H1 (cell line): Measurements from ENCODE around the gene NDUFA12. TPM values are rescaled to one million over a fixed set of nuclear protein-coding genes. Genes with fewer than 3 reads are reported as not detected.

Experiments used
- GTF2F1 ChIP-seq: IDR thresholded peaks from 2 replicates; pipeline ENCODE4 v1.6.1; 2012; ENCODE audit warnings: low read depth, low read length, improper control_type of control experiment, borderline replicate concordance
- KDM1A ChIP-seq: fragments of 200-600, 300-600 bp; sonication (generic); IDR thresholded peaks from 2 replicates; pipeline ENCODE4 v1.7.1; 2016; ENCODE audit warnings: mild to moderate bottlenecking, low read length, borderline replicate concordance
- TCF12 ChIP-seq: IDR thresholded peaks from 2 replicates; pipeline ENCODE4 v1.6.1; 2011; ENCODE audit warnings: low read depth, mild to moderate bottlenecking, low read length
- polyA plus RNA-seq, 7 experiments: library from polyadenylated mRNA; depleted of rRNA in 3 of 7; stranded (reverse) in 5 of 7; unstranded in 2 of 7; fragments of >200 nt in 5 of 7; fragments of 200-250 nt in 2 of 7; gene quantifications; 1 replicate in 5 of 7; 2 replicates in 1 of 7; 4 replicates in 1 of 7; pipeline versions ENCODE4 v1.2.1 to v1.2.3, GENCODE V29; 2011 to 2013; ENCODE audit warnings: missing spikeins in 2 of 7, mixed read lengths in 2 of 7
- total RNA-seq: library from RNA; stranded (reverse); fragmentation: NEBNext Ultra II Directional; extraction: Animal tissue kit (Norgen Biotek cat#: 25700); gene quantifications from 2 replicates; pipeline ENCODE4 v1.2.1, GENCODE V29; 2021

NDUFA12 gene
- total and polyA plus RNA-seq, 2 of the 8 experiments (the other 6 are each of a cell fraction or from before 2014, with no cell fraction given) = 98.1 to 157 TPM

DNA sequence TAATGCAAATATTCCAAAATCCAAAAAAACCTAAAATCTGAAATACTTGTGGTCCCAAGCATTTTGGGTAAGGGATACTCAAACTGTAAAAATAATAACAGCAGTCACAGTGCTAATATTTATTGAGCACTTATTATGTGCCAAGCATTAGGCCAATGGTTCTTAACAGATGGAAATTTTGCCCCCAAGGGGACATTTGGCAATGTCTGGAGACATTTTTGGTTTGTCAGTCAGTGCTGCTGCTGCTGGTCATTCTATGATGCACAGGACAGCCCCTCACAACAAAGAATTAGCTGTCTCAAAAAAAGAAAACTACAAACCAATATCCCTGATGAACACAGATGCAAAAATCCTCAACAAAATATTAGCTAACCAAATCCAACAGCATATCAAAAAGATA lies 5.8 kb downstream of the NDUFA12 start (continued):
- TF ChIP-seq TCF12 = no peak
- TF ChIP-seq GTF2F1 = no peak
- no peak for TF ChIP-seq KDM1A
